HEK293 (cell line): ENCODE measurements around the gene PATL2.

Experiments
- CTCF ChIA-PET: fragments of 350-600 bp; formaldehyde crosslinking; extraction: SDS; loops from one replicate; lab custom pipeline; 2021; ENCODE audit warnings: antibody characterized with exemption; lab: Yijun Ruan, JAX
- POLR2A ChIA-PET: fragments of 300-600 bp; formaldehyde crosslinking; extraction: SDS; loops from one replicate; lab custom pipeline; 2020; ENCODE audit warnings: antibody characterized with exemption, inconsistent platforms; lab: Yijun Ruan, JAX
- H3K27ac ChIP-seq: fragments of 200-500 bp; sonication (Bioruptor generic); 2 replicates; pipeline ENCODE4 v1.5.1; 2014; ENCODE audit warnings: low read depth, low read length, control low read depth, inconsistent platforms; ENCODE audit errors: extremely low read depth
- H3K36me3 ChIP-seq, 2 experiments: fragments of 200-500 bp in 1 of 2; sonication (Bioruptor generic) in 1 of 2; 1 replicate in 1 of 2; 2 replicates in 1 of 2; pipeline ENCODE4 v1.5.1; 2014 to 2017; ENCODE audit warnings: inconsistent platforms in 2 of 2, low read length in 2 of 2; ENCODE audit not compliant: control insufficient read depth in 2 of 2, insufficient read depth in 1 of 2
- H3K4me1 ChIP-seq: fragments of 200-500 bp; sonication (Bioruptor generic); 2 replicates; pipeline ENCODE4 v1.5.1; 2014; ENCODE audit warnings: mild to moderate bottlenecking, low read length, inconsistent platforms; ENCODE audit not compliant: control insufficient read depth, insufficient read depth
- H3K4me3 ChIP-seq: 2 replicates; pipeline ENCODE4 v1.5.1; 2011; ENCODE audit warnings: low read depth, mild to moderate bottlenecking, control low read depth, low read length, moderate library complexity
- H3K9me3 ChIP-seq: fragments of 200-500 bp; sonication (Bioruptor generic); 2 replicates; pipeline ENCODE4 v1.5.1; 2014; ENCODE audit warnings: low read depth, low read length, inconsistent platforms; ENCODE audit not compliant: control insufficient read depth, insufficient read depth
- GLI4 ChIP-seq: fragments of 450-650 bp; formaldehyde crosslinking; IDR thresholded peaks from 2 replicates; pipeline ENCODE4 v1.5.1; 2016; ENCODE audit warnings: missing biosample characterization, missing genetic modification characterization
- KLF9 ChIP-seq: fragments of 450-650 bp; formaldehyde crosslinking; IDR thresholded peaks from 2 replicates; pipeline ENCODE4 v1.5.1; 2016; ENCODE audit warnings: missing biosample characterization, missing genetic modification characterization, low read depth
- MZF1 ChIP-seq: fragments of 450-650 bp; formaldehyde crosslinking; IDR thresholded peaks from 2 replicates; pipeline ENCODE4 v1.5.1; 2017; ENCODE audit warnings: missing biosample characterization, missing genetic modification characterization, borderline replicate concordance
- SETDB1 ChIP-seq: IDR thresholded peaks from one replicate; pipeline ENCODE4 v1.6.1; 2017; ENCODE audit warnings: mild to moderate bottlenecking, low read length, moderate library complexity, mixed read lengths; ENCODE audit not compliant: insufficient read length
- SP3 ChIP-seq: fragments of 450-650 bp; formaldehyde crosslinking; IDR thresholded peaks from 2 replicates; pipeline ENCODE4 v1.5.1; 2016; ENCODE audit warnings: missing biosample characterization, missing genetic modification characterization
- ZBTB48 ChIP-seq: fragments of 450-650 bp; formaldehyde crosslinking; IDR thresholded peaks from 2 replicates; pipeline ENCODE4 v1.5.1; 2016; ENCODE audit warnings: missing biosample characterization, missing genetic modification characterization
- ZFHX2 ChIP-seq: fragments of 450-650 bp; formaldehyde crosslinking; conservative IDR thresholded peaks from 2 replicates; pipeline ENCODE4 v1.5.1; 2016; ENCODE audit warnings: missing biosample characterization, missing genetic modification characterization
- ZFP37 ChIP-seq: fragments of 450-650 bp; formaldehyde crosslinking; IDR thresholded peaks from 2 replicates; pipeline ENCODE4 v1.5.1; 2016; ENCODE audit warnings: missing biosample characterization, missing genetic modification characterization
- ZNF146 ChIP-seq: fragments of 450-650 bp; formaldehyde crosslinking; IDR thresholded peaks from 2 replicates; pipeline ENCODE4 v1.5.1; 2016; ENCODE audit warnings: missing biosample characterization, missing genetic modification characterization
- ZNF248 ChIP-seq: fragments of 450-650 bp; formaldehyde crosslinking; IDR thresholded peaks from 2 replicates; pipeline ENCODE4 v1.5.1; 2017; ENCODE audit warnings: missing biosample characterization, missing genetic modification characterization
- ZNF274 ChIP-seq, 2 experiments: fragments of 200-500 bp in 1 of 2; fragments of 450-650 bp in 1 of 2; sonication (Bioruptor generic) in 1 of 2; formaldehyde crosslinking in 1 of 2; IDR thresholded peaks; 2 replicates each; pipeline versions ENCODE4 v1.5.1 to v1.6.1; 2014 to 2016; ENCODE audit warnings: borderline replicate concordance in 1 of 2, inconsistent platforms in 1 of 2, low read length in 1 of 2, missing biosample characterization in 1 of 2, missing genetic modification characterization in 1 of 2
- ZNF292 ChIP-seq: fragments of 450-650 bp; formaldehyde crosslinking; IDR thresholded peaks from 2 replicates; pipeline ENCODE4 v1.5.1; 2016; ENCODE audit warnings: low read depth, missing biosample characterization, missing genetic modification characterization, borderline replicate concordance
- ZNF324 ChIP-seq: fragments of 450-650 bp; formaldehyde crosslinking; IDR thresholded peaks from 2 replicates; pipeline ENCODE4 v1.5.1; 2016; ENCODE audit warnings: missing biosample characterization, missing genetic modification characterization
- ZNF501 ChIP-seq: fragments of 450-650 bp; formaldehyde crosslinking; IDR thresholded peaks from 2 replicates; pipeline ENCODE4 v1.5.1; 2016; ENCODE audit warnings: missing biosample characterization, missing genetic modification characterization
- ZNF555 ChIP-seq: fragments of 450-650 bp; formaldehyde crosslinking; conservative IDR thresholded peaks from 2 replicates; pipeline ENCODE4 v1.5.1; 2017; ENCODE audit warnings: missing biosample characterization, mild to moderate bottlenecking, missing genetic modification characterization, inconsistent platforms
- ZNF600 ChIP-seq: fragments of 450-650 bp; formaldehyde crosslinking; IDR thresholded peaks from 2 replicates; pipeline ENCODE4 v1.5.1; 2016; ENCODE audit warnings: missing biosample characterization, missing genetic modification characterization
- ZSCAN30 ChIP-seq: fragments of 450-650 bp; IDR thresholded peaks from 2 replicates; pipeline ENCODE4 v1.5.1; 2018; ENCODE audit warnings: missing biosample characterization, mild to moderate bottlenecking, missing genetic modification characterization, moderate library complexity
- ZSCAN5A ChIP-seq: fragments of 450-650 bp; formaldehyde crosslinking; IDR thresholded peaks from 2 replicates; pipeline ENCODE4 v1.5.1; 2016; ENCODE audit warnings: missing biosample characterization, missing genetic modification characterization
- TF ChIP-seq, protein P1 (sequence below): fragments of 450-650 bp; formaldehyde crosslinking; IDR thresholded peaks from 2 replicates; pipeline ENCODE4 v1.5.1; 2016; ENCODE audit warnings: missing biosample characterization, missing genetic modification characterization
- TF ChIP-seq, protein P2 (sequence below): fragments of 450-650 bp; formaldehyde crosslinking; IDR thresholded peaks from 2 replicates; pipeline ENCODE4 v1.5.1; 2016; ENCODE audit warnings: missing biosample characterization, missing genetic modification characterization

The PATL2 gene

GRCh38 chr15:44673639-44674038 lies 37.5 kb downstream of the PATL2 start:
- H3K36me3 ChIP-seq: no peaks in the 10 kb centered on the region
- ChIA-PET POLR2A (no interaction called here), CTCF (no interaction called here)
- no peaks in the 10 kb centered on the region for H3K9me3 ChIP-seq
- H3K27ac ChIP-seq: no peak overlapping the region
- no peaks in the 10 kb centered on the region for H3K4me1 ChIP-seq
- no peak overlapping the region for H3K4me3 ChIP-seq
- TF ChIP-seq ZNF555 (tag by site-specific recombination) (no peak), ZNF600 (tag by site-specific recombination) (no peak), ZSCAN5A (tag by site-specific recombination) (no peak), ZFHX2 (tag by site-specific recombination) (no peak), ZFP37 (no peak), GLI4 (tag by site-specific recombination) (no peak), ZNF501 (tag by site-specific recombination) (no peak), KLF9 (tag by site-specific recombination) (no peak), SP3 (no peak), ZNF292 (tag by site-specific recombination) (no peak), SETDB1 (no peak), MZF1 (tag by site-specific recombination) (no peak), ZNF248 (tag by site-specific recombination) (no peak), ZSCAN30 (tag by site-specific recombination) (no peak)

GRCh38 chr15:44670087-44670950 lies 40.8 kb downstream of the PATL2 start:
- no peaks in the 10 kb centered on the region for H3K4me1 ChIP-seq
- ChIA-PET CTCF (interaction anchor here (0.7 kb wide), 1 partner anchor 136 kb away, joined by 3 read pairs; no protein-coding TSS in a partner anchor), POLR2A (no interaction called here)

GRCh38 chr15:44668921-44669320 lies 42.2 kb downstream of the PATL2 start:
- Histone ChIP-seq H3K9me3 (no peaks in the 10 kb centered on the region), H3K4me1 (no peaks in the 10 kb centered on the region), H3K4me3 (no peak overlapping the region), H3K36me3 (no peaks in the 10 kb centered on the region), H3K27ac (no peak overlapping the region)
- CTCF ChIA-PET: interaction anchor here (1.0 kb wide), 1 partner anchor 14 kb away, joined by 6 read pairs; no protein-coding TSS in a partner anchor
- POLR2A ChIA-PET: no interaction called here
- TF ChIP-seq ZNF274 (IDR thresholded peaks at IDR 0.05; ENCODE audit: low read length) (no peak), ZNF274 (tag by site-specific recombination; IDR thresholded peaks at IDR 0.05; ENCODE audit: borderline replicate concordance) (no peak), ZNF146 (no peak), ZNF600 (tag by site-specific recombination) (no peak), ZBTB48 (tag by site-specific recombination) (no peak)
- TF ChIP-seq, protein P1, sequence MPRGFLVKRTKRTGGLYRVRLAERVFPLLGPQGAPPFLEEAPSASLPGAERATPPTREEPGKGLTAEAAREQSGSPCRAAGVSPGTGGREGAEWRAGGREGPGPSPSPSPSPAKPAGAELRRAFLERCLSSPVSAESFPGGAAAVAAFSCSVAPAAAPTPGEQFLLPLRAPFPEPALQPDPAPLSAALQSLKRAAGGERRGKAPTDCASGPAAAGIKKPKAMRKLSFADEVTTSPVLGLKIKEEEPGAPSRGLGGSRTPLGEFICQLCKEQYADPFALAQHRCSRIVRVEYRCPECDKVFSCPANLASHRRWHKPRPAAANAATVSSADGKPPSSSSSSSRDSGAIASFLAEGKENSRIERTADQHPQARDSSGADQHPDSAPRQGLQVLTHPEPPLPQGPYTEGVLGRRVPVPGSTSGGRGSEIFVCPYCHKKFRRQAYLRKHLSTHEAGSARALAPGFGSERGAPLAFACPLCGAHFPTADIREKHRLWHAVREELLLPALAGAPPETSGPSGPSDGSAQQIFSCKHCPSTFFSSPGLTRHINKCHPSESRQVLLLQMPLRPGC (tag by site-specific recombination): no peak

More at GRCh38 chr15:44670087-44670950, 40.8 kb downstream of the PATL2 start:
- H3K4me3 ChIP-seq: no peak overlapping the region
- no peak for TF ChIP-seq ZFP37
- no peak for TF ChIP-seq ZNF324 (tag by site-specific recombination)
- TF ChIP-seq, protein P2, sequence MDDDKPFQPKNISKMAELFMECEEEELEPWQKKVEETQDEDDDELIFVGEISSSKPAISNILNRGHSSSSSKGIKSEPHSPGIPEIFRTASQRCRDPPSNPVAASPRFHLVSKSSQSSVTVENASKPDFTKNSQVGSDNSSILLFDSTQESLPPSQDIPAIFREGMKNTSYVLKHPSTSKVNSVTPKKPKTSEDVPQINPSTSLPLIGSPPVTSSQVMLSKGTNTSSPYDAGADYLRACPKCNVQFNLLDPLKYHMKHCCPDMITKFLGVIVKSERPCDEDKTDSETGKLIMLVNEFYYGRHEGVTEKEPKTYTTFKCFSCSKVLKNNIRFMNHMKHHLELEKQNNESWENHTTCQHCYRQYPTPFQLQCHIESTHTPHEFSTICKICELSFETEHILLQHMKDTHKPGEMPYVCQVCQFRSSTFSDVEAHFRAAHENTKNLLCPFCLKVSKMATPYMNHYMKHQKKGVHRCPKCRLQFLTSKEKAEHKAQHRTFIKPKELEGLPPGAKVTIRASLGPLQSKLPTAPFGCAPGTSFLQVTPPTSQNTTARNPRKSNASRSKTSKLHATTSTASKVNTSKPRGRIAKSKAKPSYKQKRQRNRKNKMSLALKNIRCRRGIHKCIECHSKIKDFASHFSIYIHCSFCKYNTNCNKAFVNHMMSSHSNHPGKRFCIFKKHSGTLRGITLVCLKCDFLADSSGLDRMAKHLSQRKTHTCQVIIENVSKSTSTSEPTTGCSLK (tag by site-specific recombination): no peak
- TF ChIP-seq, all 188 proteins: peak for 0
- Histone ChIP-seq H3K9me3 (no peaks in the 10 kb centered on the region), H3K27ac (no peak overlapping the region), H3K36me3 (no peaks in the 10 kb centered on the region)
